Heart left ventricle (tissue), 13 donors: ENCODE measurements around the gene SRGAP1.

Experiments used
- CTCF ChIP-seq, 12 donors: fragments of 200-600 bp; sonication (generic) in 4 of 12; IDR thresholded peaks; one replicate each; pipeline versions ENCODE4 v1.5.0 to v1.8.0; 2018 to 2022; ENCODE audit warnings: antibody characterized with exemption in 12 of 12, mild to moderate bottlenecking in 5 of 12
- POLR2A ChIP-seq, 2 donors: fragments of 450-650 bp; IDR thresholded peaks; one replicate each; pipeline ENCODE4 v1.6.1; 2017; ENCODE audit warnings: antibody characterized with exemption in 2 of 2, mild to moderate bottlenecking in 2 of 2, moderate library complexity in 2 of 2
- donor health status: ischemic (EF 13 %, LVEDD 7.1; RV severe dilation, severe dysfunction).
- donor health status: DM: no; HTN: yes; CAD: no.
- donor health status: DM: no; HTN: no; CAD: no.
- donor health status: ischemic (EF 25% LVEDD 6.9; RV normal size, moderate dysfunction).
- donor health status: ischemic (EF 25% LVEDD 5.7; RV mildly dilated, moderate dysfunction).
- donor health status: ischemic (EF 35%, LVEDD 5.7; RV mildly dilated, moderate dysfunction).
- donor health status: nonischemic (EF 11% LVEDD 7.7; RV severe dilation, severe dysfunction).
- donor health status: DM: yes; HTN: yes; CAD: no.
- donor health status: PGD.
- donor health status: ischemic (EF 29% LVEDD 5.4; RV normal size, mild dysfunction).
- donor health status: nonischemic (EF 23%, LVEDD 6.1; RV moderate dilation, normal function).

GRCh38 chr12:64051057-64051456, 206.6 kb downstream of the SRGAP1 start:
- TF ChIP-seq CTCF (IDR thresholded peaks at IDR 0.05) (no peak), POLR2A (IDR thresholded peaks at IDR 0.05) (no peak)
